Gastrocnemius medialis (tissue), 4 donors: ENCODE results near the gene HS3ST4. TPM values are rescaled to one million over a fixed set of nuclear protein-coding genes. Genes with fewer than 3 reads are reported as not detected.

ENCODE experiments used
- ATAC-seq, 2 donors: fragments of 150-250 bp; one replicate each; pipeline ENCODE4 v1.9.1; 2016
- DNase-seq, 2 donors: peaks; one replicate each; pipeline ENCODE4 v3.0.0-alpha.2; 2019
- H3K27ac ChIP-seq, 4 donors: fragments of 200-600 bp; sonication (generic); 1 replicate in 1 of 4; 2 replicates in 3 of 4; pipeline ENCODE4 v1.5.1; 2016 to 2018; ENCODE audit warnings: mild to moderate bottlenecking in 2 of 4, moderate library complexity in 1 of 4
- H3K27me3 ChIP-seq, 3 donors: fragments of 200-600 bp; sonication (generic) in 2 of 3; 1 replicate in 1 of 3; 2 replicates in 2 of 3; pipeline versions ENCODE4 v1.5.1 to v1.6.0; 2016 to 2019; ENCODE audit warnings: mild to moderate bottlenecking in 1 of 3, moderate library complexity in 1 of 3
- H3K36me3 ChIP-seq, 2 donors: fragments of 200-600 bp; sonication (generic) in 1 of 2; one replicate each; pipeline ENCODE4 v1.5.1; 2017 to 2018
- H3K4me1 ChIP-seq, 2 donors: fragments of 200-600 bp; sonication (generic) in 1 of 2; one replicate each; pipeline ENCODE4 v1.5.1; 2016 to 2017; ENCODE audit warnings: mild to moderate bottlenecking in 2 of 2
- H3K4me3 ChIP-seq, 4 donors: fragments of 200-600 bp; sonication (generic) in 3 of 4; 1 replicate in 1 of 4; 2 replicates in 3 of 4; pipeline ENCODE4 v1.5.1; 2016 to 2019; ENCODE audit warnings: mild to moderate bottlenecking in 2 of 4
- H3K9me3 ChIP-seq, 3 donors: fragments of 200-600 bp; sonication (generic) in 2 of 3; 1 replicate in 1 of 3; 2 replicates in 2 of 3; pipeline ENCODE4 v1.5.1; 2016 to 2019
- POLR2A ChIP-seq, 2 donors: fragments of 450-650 bp; IDR thresholded peaks; one replicate each; pipeline ENCODE4 v1.6.1; 2017; ENCODE audit warnings: antibody characterized with exemption in 2 of 2, mild to moderate bottlenecking in 2 of 2, moderate library complexity in 2 of 2
- in situ Hi-C, 4 donors: fragments of 200-750 bp; cut with MboI; loops; one replicate each; pipeline versions ENCODE4 v1.15.0 to v1.8.0; 2017; ENCODE audit warnings: low sequenced_read_pairs in 4 of 4
- intact Hi-C: fragments of 100-400 bp; cut with DNase I; formaldehyde crosslinking; loops from one replicate; pipeline ENCODE4 v1.15.1; 2023; ENCODE audit warnings: low total_unique reads
- total RNA-seq, 4 donors: library from RNA; depleted of rRNA; stranded (reverse); fragments of >200 nt; gene quantifications; one replicate each; pipeline versions ENCODE4 v1.1.0 to v1.2.3, GENCODE V29; 2016
- TF ChIP-seq, protein P1 (sequence below), 5 experiments: fragments of 450-650 bp in 3 of 5; fragments of 200-600 bp in 2 of 5; sonication (generic) in 2 of 5; IDR thresholded peaks in 4 of 5; conservative IDR thresholded peaks in 1 of 5; 1 replicate in 4 of 5; 2 replicates in 1 of 5; pipeline ENCODE4 v1.5.1; 2016 to 2019; ENCODE audit warnings: antibody characterized with exemption in 5 of 5, mild to moderate bottlenecking in 3 of 5, moderate library complexity in 3 of 5

Gene HS3ST4
- total RNA-seq, 4 donors from 2014 or later, result not detected

DNA sequence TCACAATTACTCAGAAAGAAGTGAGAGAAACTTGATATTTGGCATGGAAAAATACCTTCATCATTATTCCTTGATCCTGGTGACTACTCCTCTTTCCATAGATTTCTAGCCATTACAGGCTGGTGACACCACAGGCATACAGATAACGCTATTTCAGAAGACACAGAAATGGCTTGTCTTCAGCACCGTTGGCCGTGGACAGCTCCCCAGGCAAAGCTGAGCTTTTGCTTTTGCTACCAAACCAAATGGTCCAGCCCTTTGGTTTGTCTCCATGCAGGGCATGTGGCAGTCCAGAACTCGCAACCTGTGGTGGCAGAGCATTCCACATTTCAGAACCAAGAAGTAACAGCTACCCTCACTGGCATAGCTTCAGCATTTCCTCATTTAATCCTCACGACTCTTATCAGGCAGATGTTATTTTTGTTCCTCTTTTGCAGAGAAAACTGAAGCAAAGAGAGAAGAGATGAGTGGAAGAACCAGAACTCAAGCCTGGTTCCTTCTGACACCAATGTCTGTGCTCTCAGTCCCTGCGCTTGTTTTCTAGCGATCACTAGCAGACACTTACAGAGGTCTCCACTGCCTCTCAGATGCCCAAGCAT, 55.5 kb downstream of the HS3ST4 start:
- Histone ChIP-seq H3K4me1 (no peaks in the 10 kb centered on the region), H3K27ac (no peak overlapping the region), H3K36me3 (no peaks in the 10 kb centered on the region), H3K4me3 (no peak overlapping the region), H3K9me3 (no peaks in the 10 kb centered on the region), H3K27me3 (no peaks in the 10 kb centered on the region)
- DNase-seq (no peak), ATAC-seq (no peak)
- TF ChIP-seq, protein P1, sequence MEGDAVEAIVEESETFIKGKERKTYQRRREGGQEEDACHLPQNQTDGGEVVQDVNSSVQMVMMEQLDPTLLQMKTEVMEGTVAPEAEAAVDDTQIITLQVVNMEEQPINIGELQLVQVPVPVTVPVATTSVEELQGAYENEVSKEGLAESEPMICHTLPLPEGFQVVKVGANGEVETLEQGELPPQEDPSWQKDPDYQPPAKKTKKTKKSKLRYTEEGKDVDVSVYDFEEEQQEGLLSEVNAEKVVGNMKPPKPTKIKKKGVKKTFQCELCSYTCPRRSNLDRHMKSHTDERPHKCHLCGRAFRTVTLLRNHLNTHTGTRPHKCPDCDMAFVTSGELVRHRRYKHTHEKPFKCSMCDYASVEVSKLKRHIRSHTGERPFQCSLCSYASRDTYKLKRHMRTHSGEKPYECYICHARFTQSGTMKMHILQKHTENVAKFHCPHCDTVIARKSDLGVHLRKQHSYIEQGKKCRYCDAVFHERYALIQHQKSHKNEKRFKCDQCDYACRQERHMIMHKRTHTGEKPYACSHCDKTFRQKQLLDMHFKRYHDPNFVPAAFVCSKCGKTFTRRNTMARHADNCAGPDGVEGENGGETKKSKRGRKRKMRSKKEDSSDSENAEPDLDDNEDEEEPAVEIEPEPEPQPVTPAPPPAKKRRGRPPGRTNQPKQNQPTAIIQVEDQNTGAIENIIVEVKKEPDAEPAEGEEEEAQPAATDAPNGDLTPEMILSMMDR (IDR thresholded peaks at IDR 0.05 in 4 of 5, conservative IDR thresholded peaks at IDR 0.05 in 1 of 5), result no peak
- TF ChIP-seq POLR2A (IDR thresholded peaks at IDR 0.05), result no peak
- in situ Hi-C loops, result no loop called here
- intact Hi-C loops, result no loop called here

DNA sequence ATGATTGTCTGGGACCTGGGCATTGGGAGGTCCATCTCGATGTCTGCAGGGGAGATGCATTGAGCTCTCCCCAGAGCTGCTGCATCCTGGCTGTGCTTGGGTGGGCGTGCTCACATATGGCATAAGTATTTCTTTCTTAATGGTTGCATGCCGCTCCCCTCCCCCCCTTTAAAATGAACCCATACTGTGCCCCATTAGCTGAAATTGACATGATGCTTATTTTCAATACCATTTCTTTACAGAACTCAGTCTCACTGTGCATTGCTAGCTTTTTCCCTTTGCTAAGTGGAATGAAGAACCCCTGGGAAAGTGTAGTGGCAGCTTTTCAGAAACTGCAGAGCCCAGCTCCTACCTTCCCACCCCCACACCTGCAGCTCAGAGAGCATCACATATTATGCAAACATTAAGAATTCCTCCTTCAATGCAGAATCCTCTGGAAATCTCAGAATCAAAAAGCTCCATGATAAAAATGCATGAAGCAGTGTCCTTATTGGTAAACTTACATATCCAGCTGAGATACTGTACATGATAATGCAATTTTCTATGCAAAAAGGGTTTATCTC, 56.4 kb downstream of the HS3ST4 start:
- intact Hi-C loops (no loop called here), in situ Hi-C loops (no loop called here)
- Histone ChIP-seq H3K9me3 (no peaks in the 10 kb centered on the region), H3K36me3 (no peaks in the 10 kb centered on the region), H3K4me3 (no peak overlapping the region), H3K4me1 (no peaks in the 10 kb centered on the region), H3K27ac (no peak overlapping the region), H3K27me3 (no peaks in the 10 kb centered on the region)
- no peak for ATAC-seq
- DNase-seq, result no peak
- TF ChIP-seq, protein P1 (IDR thresholded peaks at IDR 0.05 in 4 of 5, conservative IDR thresholded peaks at IDR 0.05 in 1 of 5), result no peak
- TF ChIP-seq POLR2A (IDR thresholded peaks at IDR 0.05), result no peak

DNA sequence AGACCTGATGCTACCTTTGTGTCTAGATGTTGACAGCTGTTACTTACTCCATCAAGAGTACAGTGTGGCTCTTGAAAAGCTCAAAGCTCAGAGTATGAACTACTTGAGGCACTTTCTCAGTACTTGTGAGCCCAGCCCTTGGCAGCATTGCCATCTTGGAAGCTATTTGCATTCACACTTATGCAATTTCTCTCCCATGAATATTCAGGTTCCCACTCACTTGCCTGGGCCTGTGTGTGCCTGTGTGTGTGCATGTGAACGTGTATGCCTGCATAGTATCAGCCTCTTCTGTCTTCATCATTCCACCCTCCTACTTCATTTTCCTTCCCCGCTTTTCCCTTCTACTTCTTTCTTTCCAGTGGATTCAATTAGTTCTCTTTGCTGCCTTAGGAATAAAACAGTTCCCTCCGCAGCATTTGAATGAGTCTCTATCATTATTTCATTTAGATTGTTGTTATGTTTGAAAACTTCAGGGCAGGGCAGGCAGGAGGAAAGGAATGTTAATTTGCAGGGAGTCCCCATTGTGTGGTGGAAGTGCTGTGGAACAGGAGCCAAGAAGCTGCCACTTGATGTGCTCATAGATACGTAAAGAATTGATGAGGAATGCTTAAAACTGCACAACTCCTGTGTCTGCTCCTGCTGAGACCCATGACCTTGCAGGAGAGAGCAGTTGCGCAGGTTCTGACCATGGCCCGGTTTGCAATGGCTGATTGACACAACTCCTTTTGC, 58.9 kb downstream of the HS3ST4 start:
- Histone ChIP-seq H3K36me3 (no peaks in the 10 kb centered on the region), H3K9me3 (no peaks in the 10 kb centered on the region), H3K4me3 (no peak overlapping the region), H3K4me1 (no peaks in the 10 kb centered on the region), H3K27me3 (no peaks in the 10 kb centered on the region), H3K27ac (no peak overlapping the region)
- intact Hi-C loops, result no loop called here
- ATAC-seq (no peak), DNase-seq (no peak)
- TF ChIP-seq POLR2A (IDR thresholded peaks at IDR 0.05), result no peak
- TF ChIP-seq, protein P1 (IDR thresholded peaks at IDR 0.05 in 4 of 5, conservative IDR thresholded peaks at IDR 0.05 in 1 of 5), result no peak
- in situ Hi-C loops, result no loop called here

DNA sequence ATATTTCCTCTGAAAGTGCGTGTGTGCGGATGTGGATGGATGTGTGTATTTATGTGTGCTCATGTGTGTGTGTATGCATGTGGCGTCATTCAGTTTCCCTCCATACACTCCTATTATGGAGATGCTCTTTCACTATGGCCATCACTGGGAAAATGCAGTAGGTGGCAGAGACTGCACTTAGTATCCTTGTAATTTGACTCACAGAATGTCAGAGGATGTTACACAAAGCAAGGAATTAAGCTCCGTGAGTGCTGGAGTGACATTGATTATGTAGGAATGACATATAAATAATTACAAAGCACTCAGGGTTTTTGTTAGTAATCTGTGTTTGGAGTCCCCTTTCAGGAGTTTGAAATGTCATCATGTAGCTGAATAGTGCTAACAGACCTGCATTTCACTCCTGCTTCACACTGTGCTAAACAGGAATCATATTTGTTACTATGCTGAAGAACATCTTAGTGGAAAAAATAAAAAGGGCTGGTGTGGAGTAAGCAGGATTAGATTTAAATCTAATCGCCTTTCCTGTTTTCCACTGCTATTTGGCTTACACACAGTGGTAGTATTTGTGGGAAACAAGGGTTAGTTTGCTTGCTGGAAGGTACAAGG, 59.6 kb downstream of the HS3ST4 start:
- ATAC-seq, result no peak
- Histone ChIP-seq H3K36me3 (no peaks in the 10 kb centered on the region), H3K4me1 (no peaks in the 10 kb centered on the region), H3K4me3 (no peak overlapping the region), H3K27me3 (no peaks in the 10 kb centered on the region), H3K27ac (no peak overlapping the region), H3K9me3 (no peaks in the 10 kb centered on the region)
- TF ChIP-seq, protein P1 (IDR thresholded peaks at IDR 0.05 in 4 of 5, conservative IDR thresholded peaks at IDR 0.05 in 1 of 5), result no peak
- TF ChIP-seq POLR2A (IDR thresholded peaks at IDR 0.05), result no peak
- DNase-seq, result no peak
- in situ Hi-C loops, result no loop called here
- intact Hi-C loops, result no loop called here
